GM23338 (cell line): ENCODE results near the gene STXBP5. TPM values are rescaled to one million over a fixed set of nuclear protein-coding genes. Genes with fewer than 3 reads are reported as not detected.

Source experiments
- ATAC-seq: fragments of 200-7000 bp; cut with Tn5 transposase; 3 replicates; pipeline ENCODE4 v1.9.1; 2020
- DNase-seq: peaks from one replicate; pipeline ENCODE4 v3.0.0-alpha.2; 2015; ENCODE audit warnings: low spot score
- H2AFZ ChIP-seq: fragments of 200-600 bp; sonication (generic); 2 replicates; pipeline ENCODE4 v1.8.0; 2016; ENCODE audit warnings: antibody characterized with exemption, mild to moderate bottlenecking, moderate library complexity
- H3F3A ChIP-seq: fragments of 200-600 bp; sonication (generic); replicated peaks from 2 replicates; pipeline ENCODE4 v1.8.0; 2017; ENCODE audit warnings: antibody characterized with exemption, mixed run types, low read depth
- H3K27ac ChIP-seq: fragments of 200-600 bp; sonication (generic); 2 replicates; pipeline ENCODE4 v1.6.1; 2016; ENCODE audit warnings: low read depth
- H3K27me3 ChIP-seq: fragments of 200-600 bp; sonication (generic); 2 replicates; pipeline ENCODE4 v1.8.0; 2016; ENCODE audit warnings: mild to moderate bottlenecking, mixed run types, moderate library complexity; ENCODE audit not compliant: insufficient read depth
- H3K36me3 ChIP-seq: fragments of 200-600 bp; sonication (generic); 2 replicates; pipeline ENCODE4 v1.8.0; 2016; ENCODE audit warnings: mild to moderate bottlenecking; ENCODE audit not compliant: insufficient read depth
- H3K4me1 ChIP-seq: fragments of 200-600 bp; sonication (generic); 2 replicates; pipeline ENCODE4 v1.8.0; 2016; ENCODE audit warnings: mild to moderate bottlenecking, moderate library complexity; ENCODE audit not compliant: insufficient read depth
- H3K4me2 ChIP-seq: fragments of 200-600 bp; sonication (generic); 2 replicates; pipeline ENCODE4 v1.7.1; 2017; ENCODE audit warnings: mixed run types
- H3K4me3 ChIP-seq: fragments of 200-600 bp; sonication (generic); 2 replicates; pipeline ENCODE4 v1.6.1; 2016; ENCODE audit warnings: mixed run types
- H3K79me2 ChIP-seq: fragments of 200-600 bp; sonication (generic); replicated peaks from 2 replicates; pipeline ENCODE4 v1.8.0; 2017; ENCODE audit warnings: mild to moderate bottlenecking; ENCODE audit not compliant: insufficient read depth
- H3K9me2 ChIP-seq: fragments of 200-600 bp; sonication (generic); 2 replicates; pipeline ENCODE4 v1.8.0; 2017; ENCODE audit not compliant: insufficient read depth
- H4K20me1 ChIP-seq: fragments of 200-600 bp; sonication (generic); replicated peaks from 2 replicates; pipeline ENCODE4 v1.8.0; 2017; ENCODE audit warnings: mild to moderate bottlenecking; ENCODE audit not compliant: insufficient read depth
- H3K27ac Mint-ChIP-seq: 2 replicates; pipeline ENCODE4 v1.8.0; 2020; ENCODE audit warnings: inconsistent platforms, mild to moderate bottlenecking, moderate library complexity, mixed read lengths
- H3K27me3 Mint-ChIP-seq: 3 replicates; pipeline ENCODE4 v1.8.0; 2022; ENCODE audit warnings: low read depth, mild to moderate bottlenecking, moderate library complexity, mixed read lengths, inconsistent platforms; ENCODE audit not compliant: insufficient read depth, poor library complexity
- H3K36me3 Mint-ChIP-seq: 3 replicates; pipeline ENCODE4 v1.8.0; 2021; ENCODE audit warnings: low read depth, mild to moderate bottlenecking, inconsistent platforms, moderate library complexity, mixed read lengths
- H3K4me1 Mint-ChIP-seq: 3 replicates; pipeline ENCODE4 v1.8.0; 2020; ENCODE audit warnings: mild to moderate bottlenecking, inconsistent platforms, mixed read lengths
- H3K4me3 Mint-ChIP-seq: 3 replicates; pipeline ENCODE4 v1.8.0; 2021; ENCODE audit warnings: moderate library complexity, mild to moderate bottlenecking, inconsistent platforms, mixed read lengths
- H3K9me3 Mint-ChIP-seq: 3 replicates; pipeline ENCODE4 v1.8.0; 2020; ENCODE audit warnings: moderate library complexity, mild to moderate bottlenecking, inconsistent platforms, mixed read lengths
- CTCF ChIP-seq, 2 experiments: fragments of 200-600 bp in 1 of 2; sonication (generic) in 1 of 2; conservative IDR thresholded peaks; 2 replicates each; pipeline versions ENCODE4 v1.5.1 to v1.6.1; 2016 to 2017; ENCODE audit warnings: antibody characterized with exemption in 2 of 2, low read depth in 2 of 2, mild to moderate bottlenecking in 2 of 2, moderate library complexity in 1 of 2
- EZH2 ChIP-seq: fragments of 200-600 bp; sonication (generic); IDR thresholded peaks from one replicate; pipeline ENCODE4 v1.8.0; 2017; ENCODE audit warnings: antibody characterized with exemption, mild to moderate bottlenecking, low read depth; ENCODE audit not compliant: unreplicated experiment
- EZH2phosphoT487 ChIP-seq: fragments of 200-600 bp; sonication (generic); IDR thresholded peaks from one replicate; pipeline ENCODE4 v1.8.1; 2018; ENCODE audit warnings: antibody characterized with exemption; ENCODE audit not compliant: unreplicated experiment
- ZNF462 ChIP-seq: fragments of 250-450 bp; sonication (Bioruptor Pico); IDR thresholded peaks from 2 replicates; pipeline ENCODE4 v1.5.0; 2020; ENCODE audit warnings: mild to moderate bottlenecking, moderate library complexity
- polyA plus RNA-seq: library from polyadenylated mRNA; unstranded; fragments of >200 nt; fragmentation: Nextera tagmentation; extraction: Ambion mirVana; gene quantifications from 2 replicates; pipeline ENCODE4 v1.2.1, GENCODE V29; 2016
- total RNA-seq: library from RNA; depleted of rRNA; stranded (reverse); fragments of >200 nt; shearing (Covaris generic); gene quantifications from 2 replicates; pipeline ENCODE4 v1.2.3, GENCODE V29; 2014

STXBP5 gene
- total and polyA plus RNA-seq, 2 experiments from 2014 or later, result 3.9 to 17.8 TPM

GRCh38 chr6:147361311-147361981, 157.2 kb downstream of the STXBP5 start (continued):
- TF ChIP-seq ZNF462 (no peak), EZH2phosphoT487 (no peak)

- Mint-ChIP-seq H3K27ac (no peak overlapping the region), H3K4me3 (no peak overlapping the region), H3K36me3 (0 out of 3 replicates have a peak, but pooled peaks cover 3% of the 10 kb centered on the region), H3K9me3 (no peaks in the 10 kb centered on the region), H3K4me1 (no peaks in the 10 kb centered on the region), H3K27me3 (no peaks in the 10 kb centered on the region)
- Histone ChIP-seq H3K27ac (no peak overlapping the region), H3K4me3 (no peak overlapping the region), H3K27me3 (no peaks in the 10 kb centered on the region), H3K79me2 (no peaks in the 10 kb centered on the region), H3K4me1 (no peaks in the 10 kb centered on the region), H3F3A (no peaks in the 10 kb centered on the region), H4K20me1 (no peaks in the 10 kb centered on the region), H3K9me2 (no peaks in the 10 kb centered on the region), H2AFZ (no peak overlapping the region), H3K4me2 (no peak overlapping the region), H3K36me3 (no peaks in the 10 kb centered on the region)
- ATAC-seq (peak; percentile 49), DNase-seq (peak; percentile 46)
- TF ChIP-seq CTCF (conservative IDR thresholded peaks at IDR 0.05; ENCODE audit: low read depth in 2 of 2) (peak; percentile 47 to 51), EZH2 (no peak)
Measured at GRCh38 chr6:147366290-147366689, 162.1 kb downstream of the STXBP5 start.
